GM19238 (cell line): ENCODE results near the gene ATF1.
"Not testable (repeated sequence)": the region's sequence is repeated elsewhere in the genome, so short reads cannot be mapped to it uniquely, and the experiment has no call there.

Experiments
- DNase-seq: peaks from one replicate; pipeline ENCODE4 v3.0.0; 2011; ENCODE audit warnings: low spot score; ENCODE audit not compliant: insufficient read length

Gene ATF1

GRCh38 chr12:50751948-50752721 is 11.8 kb upstream of the ATF1 start:
- peak; percentile 8 for DNase-seq

DNA sequence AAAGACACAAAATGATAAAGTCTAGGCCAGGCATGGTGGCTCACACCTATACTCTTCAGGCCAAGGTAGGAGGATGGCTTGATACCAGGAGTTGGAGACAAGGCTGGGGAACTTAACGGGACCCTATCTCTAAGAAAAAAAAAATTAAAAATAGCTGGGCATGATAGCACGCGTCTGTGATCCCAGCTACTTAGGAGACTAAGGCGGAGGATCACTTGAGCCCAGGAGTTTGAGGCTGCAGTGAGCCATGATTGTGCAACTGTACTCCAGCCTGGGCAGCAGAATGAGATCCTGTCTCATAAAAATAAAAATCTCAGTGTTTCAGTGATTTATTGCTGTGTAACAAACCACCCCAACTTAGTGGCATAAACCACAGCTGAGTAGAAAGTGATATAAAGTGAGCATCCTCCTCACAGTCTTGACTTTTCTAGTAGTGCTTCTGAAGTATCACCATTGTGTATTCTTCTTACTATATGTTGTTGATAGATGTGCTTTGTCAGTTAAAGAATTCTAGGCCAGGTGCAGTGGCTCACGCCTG is 10.6 kb upstream of the ATF1 start:
- DNase-seq, result no peak

- DNase-seq, result no peak
Measured at GRCh38 chr12:50764286-50765094, 589 bp downstream of the ATF1 start.

DNA sequence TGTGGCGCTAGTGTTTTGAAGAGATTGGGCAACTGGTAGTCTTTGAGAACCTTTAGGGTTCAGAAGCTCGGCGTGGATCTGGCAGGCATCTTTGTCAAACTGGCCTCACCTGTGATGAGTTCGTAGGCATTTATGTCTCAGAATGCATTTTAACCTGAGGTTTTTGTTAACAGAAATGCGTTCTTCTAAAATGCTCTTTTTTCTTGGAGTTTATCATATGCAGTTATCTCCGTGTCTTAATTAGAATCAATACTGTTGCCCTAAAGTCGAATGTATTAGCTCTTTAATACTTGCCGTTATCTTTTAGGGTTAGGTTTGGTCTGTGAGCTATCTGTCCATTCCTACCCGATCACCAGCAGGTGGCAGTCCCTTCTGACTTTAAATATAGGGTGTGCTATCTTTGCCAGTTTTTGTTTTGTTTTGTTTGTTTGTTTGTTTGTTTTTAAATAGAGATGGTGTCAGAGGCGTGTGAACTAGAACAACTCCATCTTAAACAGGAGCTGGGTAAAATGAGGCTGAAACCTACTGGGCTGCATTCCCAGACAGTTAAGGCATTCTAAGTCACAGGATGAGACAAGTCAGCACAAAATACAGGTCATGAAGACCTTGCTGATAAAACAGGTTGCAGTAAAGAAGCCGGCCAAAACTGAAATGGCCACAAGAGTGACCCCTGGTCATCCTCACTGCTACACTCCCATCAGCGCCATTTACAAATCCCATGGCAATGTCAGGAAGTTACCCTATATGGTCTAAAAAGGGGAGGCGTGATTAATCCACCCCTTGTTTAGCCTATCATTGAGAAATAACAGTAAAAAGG is 1.4 kb downstream of the ATF1 start:
- peak; percentile 48 for DNase-seq

DNA sequence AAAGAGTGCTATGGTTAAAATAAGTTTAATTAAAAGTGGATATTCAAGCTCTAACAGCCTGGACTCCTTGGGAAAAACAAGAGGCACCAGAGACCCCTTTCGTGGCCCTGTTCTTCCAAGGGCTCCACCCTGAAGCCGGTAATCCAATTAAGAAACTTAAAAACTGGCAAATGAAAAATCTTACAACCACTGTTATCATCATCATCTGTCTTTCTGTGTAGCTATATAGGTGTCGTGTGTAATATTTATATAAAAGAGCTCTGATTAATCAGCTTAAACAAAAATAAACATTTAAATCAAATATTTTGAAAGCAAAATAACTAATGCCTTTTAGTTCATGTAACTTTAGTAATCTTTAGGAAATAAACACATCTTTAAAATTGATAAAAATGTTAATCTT is 4.5 kb downstream of the ATF1 start:
- DNase-seq, result no peak

GRCh38 chr12:50768813-50769212 is 4.9 kb downstream of the ATF1 start:
- not testable (repeated sequence) for DNase-seq

DNA sequence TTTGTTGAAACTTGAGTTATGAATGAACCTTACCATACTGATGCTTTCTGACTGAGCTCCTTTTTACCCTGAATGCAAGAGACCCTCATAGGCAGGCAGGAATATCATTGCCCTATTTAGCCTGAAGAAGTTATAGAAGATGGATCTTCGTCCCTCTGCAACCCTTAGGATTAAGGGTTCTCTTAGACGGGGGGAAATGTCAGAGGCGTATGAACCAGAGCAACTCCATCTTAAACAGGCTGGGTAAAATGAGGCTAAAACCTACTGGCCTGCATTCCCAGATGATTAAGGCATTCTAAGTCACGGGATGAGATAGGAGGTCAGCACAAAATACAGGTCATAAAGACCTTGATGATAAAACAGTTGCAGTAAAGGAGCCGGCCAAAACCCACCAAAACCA is 7.5 kb downstream of the ATF1 start:
- no peak for DNase-seq

DNA sequence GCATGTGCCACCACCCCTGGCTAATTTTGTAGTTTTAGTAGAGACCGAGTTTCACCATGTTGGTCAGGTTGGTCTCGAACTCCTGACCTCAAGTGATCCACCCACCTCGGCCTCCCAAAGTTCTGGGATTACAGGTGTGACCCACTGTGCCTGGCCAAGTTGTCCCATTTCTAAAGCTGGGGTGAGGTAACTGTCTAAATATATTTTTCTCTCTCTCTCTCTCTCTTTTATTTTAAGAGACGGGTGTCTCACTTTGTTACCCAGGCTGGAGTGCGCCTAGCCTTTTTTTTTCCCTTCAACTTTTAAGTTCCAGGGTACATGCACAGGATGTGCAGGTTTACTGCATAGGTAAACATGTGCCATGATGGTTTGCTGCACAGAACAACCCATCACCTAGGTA is 8.6 kb downstream of the ATF1 start:
- DNase-seq, result no peak

GRCh38 chr12:50772877-50773276 is 9.0 kb downstream of the ATF1 start:
- DNase-seq, result no peak

- no peak for DNase-seq
Measured at GRCh38 chr12:50775251-50775650, 11.3 kb downstream of the ATF1 start.

DNA sequence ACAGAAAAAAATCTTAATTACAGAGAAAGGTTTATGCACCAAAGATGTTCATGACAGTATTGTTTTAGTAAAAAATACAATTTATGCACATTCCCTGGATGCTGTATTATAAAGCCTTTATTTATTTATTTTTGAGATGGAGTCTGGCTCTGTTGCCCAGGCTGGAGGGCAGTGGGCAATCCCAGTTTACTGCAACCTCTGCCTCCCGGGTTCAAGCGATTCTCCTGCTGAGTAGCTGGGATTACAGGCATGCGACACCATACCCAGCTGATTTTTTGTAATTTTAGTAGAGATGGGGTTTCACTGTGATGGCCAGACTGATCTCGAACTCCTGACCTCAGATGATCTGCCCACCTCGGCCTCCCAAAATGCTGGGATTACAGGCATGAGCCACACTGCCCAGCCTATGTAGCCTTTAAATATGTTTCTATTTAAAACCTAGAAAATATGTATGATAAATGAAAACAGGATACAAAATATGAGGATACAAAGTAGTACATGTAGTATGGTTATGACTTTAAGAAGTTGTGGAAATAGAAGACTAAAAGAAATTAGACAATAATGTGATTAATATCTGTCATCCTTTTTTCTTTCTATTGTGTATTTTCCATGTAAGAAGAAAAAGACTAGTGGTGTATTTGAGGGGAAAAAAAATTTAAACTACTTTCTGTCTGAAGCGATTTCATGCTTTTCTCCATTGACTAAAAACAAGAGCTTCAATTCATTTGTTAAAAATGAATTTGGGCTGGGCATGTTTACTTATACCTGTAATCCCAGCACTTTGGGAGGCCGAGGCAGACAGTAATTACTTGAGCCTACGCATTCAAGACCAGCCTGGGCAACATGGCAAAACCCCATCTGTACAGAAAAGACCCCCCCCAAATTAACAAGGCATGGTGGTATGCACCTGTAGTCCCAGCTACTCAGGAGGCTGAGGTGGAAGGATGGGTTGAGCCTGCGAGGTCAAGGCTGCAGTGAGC is 13.1 kb downstream of the ATF1 start:
- DNase-seq, result no peak

DNA sequence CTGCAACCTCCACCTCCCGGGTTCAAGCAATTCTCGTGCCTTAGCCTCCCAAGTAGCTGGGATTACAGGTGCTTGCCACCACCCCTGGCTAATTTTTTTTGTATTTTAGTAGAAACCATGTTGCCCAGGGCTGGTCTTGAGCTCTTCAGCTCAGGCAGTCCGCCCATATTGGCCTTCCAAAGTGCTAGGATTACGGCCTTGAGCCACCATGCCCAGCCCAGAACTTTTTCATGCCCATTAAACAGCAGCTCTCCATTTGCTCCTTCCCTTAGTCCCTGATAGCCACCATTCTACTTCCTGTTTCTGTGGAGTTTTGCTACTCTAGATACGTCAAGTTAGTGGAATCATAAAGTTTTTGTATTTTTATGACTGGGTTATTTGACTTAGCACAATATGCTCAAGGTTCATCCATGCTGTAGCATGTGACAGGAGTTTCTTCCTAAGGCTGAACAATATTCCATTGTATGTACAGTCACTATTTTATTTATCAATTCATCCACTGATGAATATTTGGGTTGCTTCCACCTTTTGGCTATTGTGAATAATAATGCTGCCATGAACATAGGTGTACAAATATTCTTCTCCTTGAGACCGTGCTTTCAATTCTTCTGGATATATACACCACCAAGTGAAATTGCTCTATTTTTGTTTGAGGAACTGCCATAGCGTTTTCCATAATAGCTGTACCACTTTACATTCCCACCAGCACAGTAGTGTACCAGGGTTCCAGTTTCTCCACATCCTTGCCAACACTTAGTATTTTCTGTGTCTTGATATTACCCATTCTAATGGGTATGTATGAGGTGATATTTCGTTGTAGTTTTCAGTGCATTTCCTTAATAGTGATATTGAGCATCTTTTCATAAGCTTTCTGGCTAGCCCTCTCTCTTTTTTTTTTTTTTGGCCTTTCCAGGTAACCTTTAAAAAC is 15.0 kb downstream of the ATF1 start:
- no peak for DNase-seq

GRCh38 chr12:50780013-50780412 is 16.1 kb downstream of the ATF1 start:
- DNase-seq, result no peak

DNA sequence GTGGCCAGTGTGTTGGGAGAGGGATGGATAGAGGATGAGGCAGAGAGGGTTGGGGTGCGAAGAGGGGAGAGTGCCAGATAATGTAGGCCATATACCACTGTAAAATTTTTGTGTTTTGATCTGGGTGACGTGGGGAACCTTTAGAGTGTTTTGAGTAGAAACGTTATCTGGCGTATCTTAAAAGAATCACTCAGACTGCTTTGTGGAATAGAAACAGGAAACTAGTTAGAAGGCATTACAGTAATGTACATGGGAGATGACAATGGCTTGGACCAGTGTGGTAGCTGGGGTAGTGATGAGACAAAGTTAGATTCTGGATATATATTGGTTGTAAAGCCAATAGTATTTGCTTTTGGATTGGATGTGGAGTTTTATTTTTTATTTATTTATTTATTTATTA is 20.6 kb downstream of the ATF1 start:
- no peak for DNase-seq

DNA sequence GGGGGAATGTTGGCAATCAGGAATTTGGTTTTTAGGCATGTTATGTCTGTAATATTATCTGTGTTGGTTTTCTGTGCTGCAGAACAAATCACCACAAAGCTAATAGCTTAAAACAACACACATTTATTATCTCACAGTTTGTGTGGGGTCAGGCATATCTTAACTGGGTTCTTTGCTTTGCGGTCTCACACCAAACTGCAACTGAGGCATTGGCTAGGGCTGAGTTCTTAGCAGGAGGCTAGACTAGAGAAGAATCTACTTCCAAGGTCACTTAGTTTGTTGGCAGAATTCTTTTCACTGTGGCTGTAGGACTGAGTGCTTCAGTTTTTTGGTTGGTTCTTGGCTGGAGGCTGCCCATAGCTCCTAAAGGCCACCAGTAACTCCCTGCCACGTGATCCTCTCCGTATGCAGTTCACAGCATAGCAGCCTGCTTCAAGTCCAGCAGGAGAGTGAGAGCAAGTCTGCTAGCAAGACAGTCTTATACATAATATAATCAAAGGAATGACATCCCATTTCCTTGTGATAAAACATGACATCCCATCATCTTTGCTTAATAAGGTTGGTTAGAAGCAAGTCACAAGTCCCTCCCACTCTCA is 21.6 kb downstream of the ATF1 start:
- no peak for DNase-seq

DNA sequence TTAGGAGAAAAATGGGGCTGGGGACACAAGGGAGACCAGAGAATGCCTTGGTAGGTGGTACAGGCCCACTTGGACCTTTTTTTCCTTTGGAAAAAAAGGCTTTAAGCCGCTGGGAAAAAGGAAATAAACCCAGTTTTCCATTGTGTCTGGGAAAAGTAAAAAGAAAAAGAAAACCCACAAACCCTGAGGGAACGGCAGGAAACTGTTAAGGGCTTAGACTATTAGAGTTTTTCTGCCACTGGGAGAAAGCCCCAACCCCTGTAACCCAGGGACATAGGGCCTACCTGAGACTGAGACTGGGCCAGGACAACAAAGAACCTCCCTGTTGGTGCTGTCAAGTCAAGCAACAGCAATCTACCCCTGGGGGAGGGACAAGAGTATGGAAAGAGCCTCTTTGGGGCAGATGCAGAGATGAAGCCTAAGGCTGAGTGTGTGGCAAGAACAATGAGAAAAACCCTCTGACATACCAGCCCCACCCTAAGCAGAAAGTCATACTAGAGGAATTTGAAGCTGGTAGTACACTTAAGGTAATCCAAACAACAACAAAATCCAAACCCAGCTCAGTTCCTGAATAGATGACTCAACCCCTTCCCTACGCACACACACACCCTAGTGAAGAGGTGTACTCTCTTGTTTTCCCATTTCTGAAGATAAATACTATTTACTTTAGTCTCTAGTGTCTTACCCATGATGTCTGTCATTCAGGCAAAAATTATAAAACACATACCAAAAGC is 22.8 kb downstream of the ATF1 start:
- DNase-seq, result no peak

GRCh38 chr12:50787618-50788017 is 23.7 kb downstream of the ATF1 start:
- no peak for DNase-seq

DNA sequence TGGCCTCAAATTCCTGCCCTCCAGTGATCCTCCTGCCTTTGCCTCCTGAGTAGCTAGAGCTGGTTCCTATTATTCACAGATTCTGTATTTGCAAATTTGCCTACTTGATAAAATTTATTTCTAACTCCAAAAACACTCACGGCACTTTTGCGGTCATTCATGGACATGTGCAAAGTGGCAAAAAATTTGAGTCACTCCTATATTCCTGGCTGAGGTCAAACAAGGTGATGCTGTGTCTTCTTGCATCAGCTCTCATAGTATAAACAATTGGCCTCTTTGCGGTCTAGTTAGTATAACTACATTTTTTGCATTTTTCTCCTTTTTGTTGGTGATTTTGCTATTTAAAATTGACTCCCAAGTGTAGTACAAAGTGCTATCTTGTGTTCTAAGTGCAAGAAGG is 24.7 kb downstream of the ATF1 start:
- DNase-seq, result no peak
